Measurements from ENCODE around the gene SPEF2. TPM values are rescaled to one million over a fixed set of nuclear protein-coding genes. Genes with fewer than 3 reads are reported as not detected.

Gene SPEF2
- total and polyA plus RNA-seq, 2 experiments from 2014 or later: 0.17 to 0.21 TPM

DNA sequence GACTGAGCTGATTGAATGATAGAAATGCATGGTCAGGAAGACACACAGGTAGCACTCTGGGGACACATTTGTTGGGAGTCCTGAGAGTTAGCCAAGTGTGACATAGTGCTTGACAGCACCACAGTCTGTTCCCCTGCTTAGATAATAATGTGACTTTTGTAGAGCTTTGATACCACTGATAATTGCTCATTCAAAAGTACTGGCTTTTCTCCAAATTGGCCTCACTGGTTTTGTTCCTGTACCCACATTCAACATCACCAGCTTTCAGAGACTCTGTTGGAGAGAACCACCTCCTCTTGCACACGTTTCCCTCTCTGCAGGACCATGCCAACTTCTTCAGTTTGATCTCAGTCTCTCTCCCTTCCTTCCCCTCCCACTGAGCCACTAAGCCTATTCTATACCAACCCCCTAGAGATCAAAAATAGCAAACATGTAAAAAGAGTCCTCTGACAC is 186.6 kb downstream of the SPEF2 start (continued):
- TF ChIP-seq REST (IDR thresholded peaks at IDR 0.05; ENCODE audit: unreplicated experiment) (no peak), ZNF114 (CRISPR knock-in tag; IDR thresholded peaks at IDR 0.05) (no peak), POLR2AphosphoS5 (IDR thresholded peaks at IDR 0.05; ENCODE audit: low read depth) (no peak)
- TF ChIP-seq, protein P1, sequence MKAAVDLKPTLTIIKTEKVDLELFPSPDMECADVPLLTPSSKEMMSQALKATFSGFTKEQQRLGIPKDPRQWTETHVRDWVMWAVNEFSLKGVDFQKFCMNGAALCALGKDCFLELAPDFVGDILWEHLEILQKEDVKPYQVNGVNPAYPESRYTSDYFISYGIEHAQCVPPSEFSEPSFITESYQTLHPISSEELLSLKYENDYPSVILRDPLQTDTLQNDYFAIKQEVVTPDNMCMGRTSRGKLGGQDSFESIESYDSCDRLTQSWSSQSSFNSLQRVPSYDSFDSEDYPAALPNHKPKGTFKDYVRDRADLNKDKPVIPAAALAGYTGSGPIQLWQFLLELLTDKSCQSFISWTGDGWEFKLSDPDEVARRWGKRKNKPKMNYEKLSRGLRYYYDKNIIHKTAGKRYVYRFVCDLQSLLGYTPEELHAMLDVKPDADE (IDR thresholded peaks at IDR 0.05): no peak

- no peaks in the 10 kb centered on the region for H3K4me1 ChIP-seq (ENCODE audit: insufficient read depth)
- H3K4me3 Mint-ChIP-seq: no peak overlapping the region
- H3K36me3 ChIP-seq (ENCODE audit: insufficient read depth): no peaks in the 10 kb centered on the region
- H3K27me3 ChIP-seq (ENCODE audit: insufficient read depth): no peaks in the 10 kb centered on the region
- no peak overlapping the region for H3K4me2 ChIP-seq
- ATAC-seq (no peak), DNase-seq (ENCODE audit: low spot score) (no peak)
- H3K79me2 ChIP-seq (replicated peaks; ENCODE audit: insufficient read depth): no peaks in the 10 kb centered on the region
- H3K27me3 Mint-ChIP-seq (ENCODE audit: insufficient read depth, low read depth, poor library complexity): peaks cover 5% of the 10 kb centered on the region
- peaks cover 6% of the 10 kb centered on the region; the same call in 2 of the 3 replicates for H3K4me1 Mint-ChIP-seq
- no peak overlapping the region for H3K27ac ChIP-seq (ENCODE audit: low read depth)
- no peaks in the 10 kb centered on the region for H3K9me3 Mint-ChIP-seq
- no peak overlapping the region for H3K27ac Mint-ChIP-seq
- H3F3A ChIP-seq (replicated peaks; ENCODE audit: low read depth): no peaks in the 10 kb centered on the region
- H3K36me3 Mint-ChIP-seq (ENCODE audit: low read depth): no peaks in the 10 kb centered on the region
- no peak overlapping the region for H3K4me3 ChIP-seq
- no peaks in the 10 kb centered on the region for H3K9me2 ChIP-seq (ENCODE audit: insufficient read depth)
- H4K20me1 ChIP-seq (replicated peaks; ENCODE audit: insufficient read depth): no peaks in the 10 kb centered on the region
- no peak overlapping the region for H2AFZ ChIP-seq
- no peak for TF ChIP-seq CREB1 (CRISPR knock-in tag; IDR thresholded peaks at IDR 0.05; ENCODE audit: low read depth)
- TF ChIP-seq STAT1 (IDR thresholded peaks at IDR 0.05; ENCODE audit: unreplicated experiment): no peak
- no peak for TF ChIP-seq REST (IDR thresholded peaks at IDR 0.05; ENCODE audit: unreplicated experiment)
- no peak for TF ChIP-seq ZNF331 (CRISPR knock-in tag; IDR thresholded peaks at IDR 0.05; ENCODE audit: low read depth)
- no peak for TF ChIP-seq ZNF114 (CRISPR knock-in tag; IDR thresholded peaks at IDR 0.05)
- no peak for TF ChIP-seq NANOG (IDR thresholded peaks at IDR 0.05; ENCODE audit: borderline replicate concordance)
- TF ChIP-seq EZH2phosphoT487 (IDR thresholded peaks at IDR 0.05; ENCODE audit: unreplicated experiment): no peak
- no peak for TF ChIP-seq ZNF462 (CRISPR knock-in tag; IDR thresholded peaks at IDR 0.05)
Measured at GRCh38 chr5:35804841-35805240, 187.2 kb downstream of the SPEF2 start.
